Measurements from ENCODE around the gene PSMD1. TPM values are rescaled to one million over a fixed set of nuclear protein-coding genes. Genes with fewer than 3 reads are reported as not detected.
"Not testable (repeated sequence)": the region's sequence is repeated elsewhere in the genome, so short reads cannot be mapped to it uniquely, and the experiment has no call there.

PSMD1 gene
- total RNA-seq, 1 donor from 2014 or later = 103 TPM

DNA sequence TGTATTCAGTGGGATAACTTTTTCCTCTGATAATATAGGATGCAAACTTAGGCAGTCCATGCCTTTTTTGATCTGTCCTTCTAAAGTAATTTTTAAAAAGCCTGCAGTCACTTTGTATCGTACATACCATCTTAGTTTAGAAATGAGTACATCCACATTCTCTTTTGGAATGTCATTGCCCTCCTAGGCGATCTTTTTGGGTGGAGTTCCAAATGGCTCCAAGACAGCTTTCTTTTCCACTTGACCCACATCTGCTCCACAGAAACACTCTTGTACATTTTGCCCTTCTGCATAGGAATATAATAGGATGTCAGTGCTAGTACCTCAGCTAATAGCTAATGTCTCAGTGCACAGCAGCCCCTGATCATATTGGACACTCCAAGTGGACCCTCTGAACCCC, 90.0 kb downstream of the PSMD1 start:
- DNase-seq (ENCODE audit: low read depth in 2 of 2) = no peak

DNA sequence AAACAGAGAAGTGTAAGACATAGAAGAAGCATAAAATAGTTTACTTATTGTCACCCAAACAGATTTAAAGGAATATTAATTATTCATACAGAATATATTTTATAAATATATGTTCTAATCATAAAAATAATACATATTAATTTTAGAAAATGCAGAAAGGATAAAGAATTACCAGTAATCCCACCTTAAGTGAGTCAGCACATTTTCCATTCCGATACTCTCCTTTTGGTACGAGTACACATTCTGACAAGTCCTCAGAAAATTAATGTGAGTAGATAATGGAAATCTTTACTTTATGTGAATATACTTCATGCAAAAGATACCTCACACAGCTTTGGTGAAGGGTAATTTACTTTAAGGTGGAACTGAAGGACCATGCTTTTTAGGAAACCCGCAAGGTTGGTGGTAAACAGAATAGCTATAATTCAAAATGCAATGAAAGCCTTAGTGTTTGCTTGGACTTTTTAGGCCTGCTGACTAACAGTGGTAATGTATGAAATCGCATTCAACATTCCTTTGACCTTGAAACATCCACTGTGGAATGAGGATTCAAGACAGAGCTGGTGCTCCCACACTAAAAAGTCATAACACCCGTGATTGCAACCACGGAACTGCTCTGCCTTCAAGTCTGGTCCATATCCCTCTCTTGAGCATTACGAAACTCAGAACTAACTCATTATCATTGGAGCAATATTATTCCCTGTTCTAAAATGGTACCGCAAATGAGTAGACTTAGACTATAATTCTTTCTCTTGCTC, 96.3 kb downstream of the PSMD1 start:
- no peak for DNase-seq (ENCODE audit: low read depth in 2 of 2)

DNA sequence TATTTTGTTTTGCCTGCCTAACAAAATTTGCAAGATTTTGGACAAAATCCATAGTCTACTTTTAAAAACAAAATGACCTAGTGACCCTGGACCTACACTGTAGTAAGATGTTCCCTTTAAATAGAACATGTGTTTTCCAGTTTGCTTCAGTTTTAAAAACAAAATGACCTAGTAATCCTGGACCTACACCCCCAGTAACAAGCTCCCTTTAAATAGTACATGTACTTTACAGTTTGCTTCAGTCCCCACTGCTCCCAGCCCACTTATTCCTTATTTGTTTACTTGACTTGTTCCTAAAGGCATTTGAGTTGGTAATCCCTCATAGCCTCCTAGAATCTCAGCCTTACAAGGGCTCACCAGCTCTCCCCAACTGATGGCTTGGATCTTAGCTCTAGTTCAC, 102.6 kb downstream of the PSMD1 start:
- DNase-seq (ENCODE audit: low read depth in 2 of 2) = no peak

DNA sequence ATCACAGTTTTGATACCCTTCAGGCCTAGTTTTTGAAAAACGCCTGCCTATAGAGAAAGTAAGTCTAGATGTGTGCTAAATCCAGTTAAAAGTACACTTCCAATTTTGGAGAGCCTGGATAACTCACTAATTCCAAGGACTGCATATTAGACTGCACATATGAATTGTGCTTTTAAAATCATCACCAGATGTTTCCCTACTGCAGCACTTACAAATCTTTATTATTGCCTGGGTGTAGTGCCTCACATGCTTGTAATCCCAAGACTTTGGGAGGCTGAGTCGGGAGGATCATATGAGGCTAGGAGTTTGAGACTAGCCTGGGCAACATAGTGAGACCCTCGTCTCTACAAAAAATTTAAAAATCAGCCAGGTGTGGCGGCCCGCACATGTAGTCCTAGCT, 104.0 kb downstream of the PSMD1 start:
- no peak for DNase-seq (ENCODE audit: low read depth in 2 of 2)

DNA sequence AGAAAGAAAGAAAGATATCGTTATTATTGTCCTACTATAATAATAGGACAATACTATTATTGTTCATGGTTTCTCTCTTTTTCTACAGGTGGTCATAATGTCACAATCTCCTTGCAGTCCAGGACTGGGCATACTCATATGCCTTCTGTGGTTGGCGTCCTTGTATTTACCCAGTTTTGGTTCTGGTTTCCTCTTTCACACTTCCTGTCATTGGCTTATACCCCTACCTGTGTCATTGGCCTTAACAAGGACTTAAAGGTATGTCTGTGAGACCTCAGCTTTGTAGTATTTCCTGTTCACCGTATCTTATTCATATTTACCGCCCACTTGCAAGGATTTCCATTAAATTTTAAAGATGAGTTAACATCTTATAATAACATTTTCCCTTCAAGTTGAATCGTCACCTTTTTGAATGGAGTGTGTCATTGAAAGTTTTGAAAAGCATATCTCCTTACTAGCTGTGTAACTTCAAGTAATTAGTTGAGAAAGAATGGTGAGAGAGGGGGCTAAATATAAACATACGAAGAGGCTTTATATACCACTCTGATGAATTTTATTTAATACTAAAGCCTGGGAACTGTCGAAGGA, 104.7 kb downstream of the PSMD1 start:
- no peak for DNase-seq (ENCODE audit: low read depth in 2 of 2)

DNA sequence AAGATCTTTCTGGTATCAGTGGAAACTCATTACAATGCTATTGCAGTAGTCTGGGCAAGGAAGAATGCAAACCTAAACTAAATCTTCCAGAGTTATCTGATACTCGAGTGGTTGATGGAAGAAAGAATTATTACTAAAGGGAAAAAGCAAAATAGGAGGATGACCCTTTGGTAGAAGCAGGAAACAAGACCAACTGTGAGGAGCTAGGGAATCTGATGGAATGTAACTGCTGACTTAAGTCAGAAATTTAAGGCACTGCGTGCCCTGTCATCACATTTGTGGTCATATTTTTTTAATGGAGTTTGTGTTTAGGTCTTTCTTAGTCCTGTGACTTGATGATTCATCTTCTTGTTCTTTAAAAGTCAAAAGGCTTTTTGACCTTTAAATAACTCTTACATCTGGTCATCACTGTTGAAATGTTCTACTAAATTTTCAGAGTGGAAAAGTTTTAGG, 105.2 kb downstream of the PSMD1 start:
- DNase-seq (ENCODE audit: low read depth in 2 of 2) = peak in 1 of 2 donors; percentile 95

DNA sequence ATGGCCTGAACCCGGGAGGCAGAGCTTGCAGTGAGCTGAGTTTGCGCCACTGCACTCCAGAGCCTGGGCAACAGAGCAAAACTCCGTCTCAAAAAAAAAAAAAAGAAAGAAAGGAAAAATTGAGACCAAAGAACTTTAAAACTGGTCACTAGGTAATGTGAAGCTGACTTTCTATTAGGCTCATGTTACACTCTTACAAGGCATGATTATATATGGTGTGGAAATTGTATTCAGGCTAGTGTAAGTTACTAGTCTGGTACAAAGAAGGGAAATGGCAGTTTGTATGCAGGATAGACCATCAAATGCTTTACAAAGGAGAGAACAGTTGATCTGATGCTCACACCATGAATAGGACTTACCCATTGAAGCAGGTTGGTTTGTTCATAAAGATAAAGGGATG, 106.3 kb downstream of the PSMD1 start:
- DNase-seq (ENCODE audit: low read depth in 2 of 2) = no peak

DNA sequence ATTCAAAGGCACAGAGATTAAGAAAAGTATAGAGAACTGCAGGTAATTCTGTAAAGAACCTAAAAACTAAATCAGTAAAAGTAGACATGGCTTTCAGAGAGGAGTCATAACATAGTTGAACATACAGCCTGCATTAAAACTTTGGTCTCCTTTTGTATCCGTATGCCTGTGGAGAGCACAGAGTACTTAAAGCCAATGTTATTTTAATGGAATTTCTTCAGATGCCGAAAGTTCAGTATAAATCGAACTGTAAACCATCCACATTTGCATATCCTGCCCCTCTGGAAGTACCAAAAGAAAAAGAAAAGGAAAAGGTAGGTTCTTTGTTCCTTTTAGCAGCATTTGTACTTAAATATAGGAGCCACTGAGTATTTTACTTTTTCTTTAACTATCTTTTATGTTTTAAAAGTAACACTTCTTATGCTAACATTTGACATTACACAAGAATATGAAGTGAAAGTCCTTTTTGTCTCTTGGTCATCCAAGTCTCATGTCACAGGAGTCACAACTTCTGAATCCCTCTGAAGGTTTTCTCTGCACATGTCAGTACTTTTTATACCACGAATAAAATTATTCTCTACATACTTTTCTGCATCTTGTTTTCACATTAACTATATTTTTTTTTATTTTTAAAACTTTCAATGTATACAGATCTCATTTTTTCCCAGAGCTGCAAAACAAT, 106.9 kb downstream of the PSMD1 start:
- DNase-seq (ENCODE audit: low read depth in 2 of 2) = no peak

DNA sequence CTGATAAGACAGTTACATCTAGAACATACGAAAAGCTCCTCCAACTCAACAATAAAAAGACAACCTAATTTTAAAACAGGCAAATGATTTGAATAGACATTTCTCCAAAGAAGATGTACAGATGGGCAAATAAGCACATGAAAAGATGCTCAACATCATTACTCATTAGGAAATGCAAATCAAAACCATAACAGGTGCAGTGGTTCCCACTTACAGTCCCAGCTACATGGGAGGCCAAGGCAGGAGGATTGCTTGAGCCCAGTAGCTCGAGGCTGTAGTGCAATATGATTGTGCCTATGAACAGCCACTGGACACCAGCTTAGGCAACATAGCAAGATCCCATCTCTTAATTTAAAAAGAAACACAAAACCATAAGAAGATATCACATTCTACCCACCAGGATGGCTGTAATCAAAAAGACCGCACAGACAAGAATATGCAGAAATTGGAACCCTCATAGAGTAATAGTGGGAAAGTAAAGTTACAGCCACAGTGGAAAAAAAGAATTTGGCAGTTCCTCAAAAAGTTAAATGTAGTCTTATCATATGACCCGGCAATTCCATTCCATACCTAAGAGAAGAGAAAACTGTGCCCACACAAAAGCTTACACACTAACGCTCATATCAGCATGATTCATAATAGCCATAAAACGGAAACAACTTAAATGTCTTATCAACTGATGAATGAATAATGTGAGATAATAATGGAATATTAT, 111.2 kb downstream of the PSMD1 start:
- DNase-seq (ENCODE audit: low read depth in 2 of 2) = peak; percentile 36 to 73

DNA sequence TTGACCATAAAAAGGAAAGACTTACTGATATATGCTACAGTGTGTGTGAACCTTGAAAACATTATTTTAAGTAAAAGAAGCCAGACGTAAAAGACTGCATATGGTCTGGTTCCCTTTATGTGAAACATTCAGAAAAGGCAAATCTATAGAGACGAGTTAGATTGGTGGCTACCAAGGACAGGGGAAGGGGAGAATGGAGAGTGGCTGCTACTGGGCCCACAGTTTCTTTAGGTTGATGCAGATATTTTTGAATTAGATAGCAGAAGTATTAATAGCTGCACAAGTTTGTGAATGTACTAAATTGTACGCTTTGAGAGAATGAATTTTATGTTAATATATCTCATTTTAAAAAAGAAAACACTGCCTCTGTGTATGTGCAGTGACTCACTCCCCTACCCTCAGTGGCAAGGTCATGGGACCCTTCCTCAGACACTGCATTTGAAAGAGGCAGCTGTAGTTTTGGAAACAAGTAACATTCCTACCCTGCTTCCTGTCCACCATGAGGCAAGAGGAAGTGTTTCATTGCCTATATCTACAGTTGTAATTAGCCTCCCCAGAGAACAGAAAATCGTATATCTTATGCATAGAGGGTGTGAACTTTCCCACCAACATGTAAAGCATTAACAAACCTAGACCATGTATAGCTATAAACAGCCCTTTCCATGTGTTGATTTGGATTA, 111.9 kb downstream of the PSMD1 start:
- peak; percentile 53 to 69 for DNase-seq (ENCODE audit: low read depth in 2 of 2)

DNA sequence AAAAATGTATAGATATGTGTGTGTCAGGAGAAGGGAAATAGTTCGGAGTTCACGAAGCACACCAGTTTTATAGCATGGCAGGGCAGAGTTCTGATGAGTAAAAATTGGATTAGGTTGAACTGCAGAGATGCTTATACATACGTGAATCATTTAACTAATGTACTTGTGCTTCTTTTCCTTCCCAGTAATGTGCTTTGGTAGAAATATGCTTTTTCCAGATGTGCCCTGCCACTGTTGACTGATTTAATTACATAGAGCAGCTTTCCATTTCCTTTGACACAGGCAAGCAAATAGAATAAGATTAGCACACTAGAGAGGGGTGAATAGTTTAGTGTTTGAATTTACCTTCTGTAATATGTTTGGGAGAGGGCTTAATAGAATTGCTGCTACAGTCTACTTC, 112.8 kb downstream of the PSMD1 start:
- peak in 1 of 2 donors; percentile 64 for DNase-seq (ENCODE audit: low read depth in 2 of 2)

DNA sequence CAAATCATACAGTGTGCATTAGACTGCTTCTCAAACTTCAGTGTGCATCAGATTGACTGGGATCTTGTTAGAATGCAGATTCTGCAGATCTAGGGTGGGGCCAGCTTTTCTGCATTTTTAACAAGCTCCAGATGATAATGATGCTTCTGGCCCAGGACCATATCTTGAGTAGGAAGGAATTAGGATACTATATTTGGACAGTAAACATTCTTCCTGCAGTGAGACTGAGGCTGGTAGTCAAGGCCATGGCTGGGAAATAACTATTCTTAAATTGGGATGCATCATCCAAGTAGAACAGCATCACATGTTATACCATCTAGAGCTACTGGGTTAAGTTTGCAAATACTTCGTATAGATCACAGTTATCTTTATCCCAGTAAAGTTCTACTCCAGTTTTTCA, 113.4 kb downstream of the PSMD1 start:
- no peak for DNase-seq (ENCODE audit: low read depth in 2 of 2)

DNA sequence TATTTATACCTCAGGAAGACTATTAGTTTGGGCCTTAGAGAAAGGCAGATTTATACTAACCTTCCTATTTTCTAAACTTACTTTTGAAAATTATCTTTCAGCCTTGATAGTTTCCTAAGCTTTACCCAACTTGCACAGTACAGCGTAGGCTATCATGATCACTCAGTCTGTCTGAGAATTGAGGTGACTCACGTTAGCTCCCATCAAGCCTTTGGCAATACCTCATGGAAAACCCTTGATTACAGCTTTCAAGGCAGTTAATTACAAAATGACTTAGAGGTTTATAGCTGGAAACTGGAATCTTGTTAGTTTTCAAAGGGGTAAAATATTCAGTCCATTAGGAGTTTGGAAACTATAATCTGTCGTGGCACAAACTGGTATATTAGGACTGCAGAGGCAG, 115.4 kb downstream of the PSMD1 start:
- no peak for DNase-seq (ENCODE audit: low read depth in 2 of 2)

DNA sequence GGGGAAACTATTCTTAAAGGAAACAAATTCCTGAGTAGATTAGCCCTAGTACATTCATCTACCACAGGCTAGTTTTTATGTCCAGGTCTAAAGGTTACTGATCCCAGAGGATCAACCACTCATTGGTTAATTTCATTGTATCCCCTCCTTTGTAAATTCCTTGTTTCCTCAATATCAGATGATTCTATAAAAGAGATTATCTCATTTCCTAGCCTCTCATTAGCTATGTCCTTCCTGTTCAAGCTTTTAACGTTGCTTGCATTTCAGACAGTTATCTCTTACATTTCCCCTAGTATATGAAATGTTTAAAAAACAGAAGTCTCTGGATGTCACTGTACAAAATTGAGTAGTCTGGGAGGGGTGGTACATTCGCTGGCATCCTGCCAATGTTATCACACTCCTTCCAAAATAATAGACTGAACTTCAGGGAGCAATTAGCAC, 117.6 kb downstream of the PSMD1 start:
- DNase-seq (ENCODE audit: low read depth in 2 of 2) = peak; percentile 36 to 54

DNA sequence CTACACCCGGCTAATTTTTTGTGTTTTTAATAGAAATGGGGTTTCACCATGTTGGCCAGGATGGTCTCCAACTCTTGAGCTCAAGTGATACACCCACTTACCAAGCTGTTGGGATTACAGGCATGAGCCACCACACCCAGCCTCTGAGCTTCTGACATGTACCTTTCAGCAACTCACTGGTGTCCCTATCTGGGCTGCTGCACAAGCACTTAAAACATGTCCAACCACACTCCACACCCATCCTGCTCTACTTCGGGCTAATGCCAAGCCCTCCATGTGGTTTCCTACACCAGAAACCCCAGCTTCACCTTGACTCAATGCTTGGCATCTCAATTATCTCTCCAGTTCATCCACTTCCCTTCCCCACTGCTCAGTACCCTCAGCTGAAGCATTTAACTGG, 119.4 kb downstream of the PSMD1 start:
- no peak for DNase-seq (ENCODE audit: low read depth in 2 of 2)

DNA sequence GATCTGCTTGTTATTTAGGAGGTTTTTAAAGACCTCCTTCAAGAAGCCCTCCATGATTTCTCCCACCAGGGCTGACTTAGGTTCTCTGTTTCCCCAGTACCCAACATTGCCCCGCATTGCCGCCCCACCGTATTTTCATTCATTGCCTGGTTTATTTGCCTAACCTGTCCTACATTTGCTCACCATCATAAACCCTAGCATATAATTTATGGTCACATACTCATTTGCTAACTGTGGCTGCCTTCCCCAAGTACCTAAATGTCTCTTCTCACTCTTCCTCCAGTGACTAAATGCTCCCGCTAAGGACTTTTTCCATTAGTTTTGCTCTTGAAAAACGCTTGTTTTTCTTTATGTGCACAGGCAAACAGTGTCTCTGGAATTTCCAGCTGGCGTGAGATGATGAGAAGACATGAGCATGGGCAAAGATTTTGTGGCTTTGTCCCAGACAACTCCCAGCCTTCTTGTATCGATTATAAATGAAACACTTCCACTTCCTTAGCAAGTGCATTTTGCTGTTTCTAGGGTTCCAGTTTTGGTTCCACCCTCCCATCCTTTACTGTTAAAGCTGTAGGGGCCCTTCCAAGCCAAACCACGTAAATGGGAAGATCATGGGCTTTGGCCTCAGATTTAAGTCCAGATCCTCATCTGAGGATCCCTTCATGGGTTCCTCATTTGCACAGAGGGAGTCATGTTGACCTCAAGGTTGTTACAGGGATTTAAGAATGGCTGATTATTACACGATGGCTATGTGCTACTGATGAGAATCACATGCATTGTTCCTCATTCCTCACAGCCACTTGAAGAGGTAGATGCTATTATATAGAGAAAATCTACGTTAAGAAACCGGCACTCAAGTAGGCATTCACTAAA, 120.7 kb downstream of the PSMD1 start:
- no peak for DNase-seq (ENCODE audit: low read depth in 2 of 2)

DNA sequence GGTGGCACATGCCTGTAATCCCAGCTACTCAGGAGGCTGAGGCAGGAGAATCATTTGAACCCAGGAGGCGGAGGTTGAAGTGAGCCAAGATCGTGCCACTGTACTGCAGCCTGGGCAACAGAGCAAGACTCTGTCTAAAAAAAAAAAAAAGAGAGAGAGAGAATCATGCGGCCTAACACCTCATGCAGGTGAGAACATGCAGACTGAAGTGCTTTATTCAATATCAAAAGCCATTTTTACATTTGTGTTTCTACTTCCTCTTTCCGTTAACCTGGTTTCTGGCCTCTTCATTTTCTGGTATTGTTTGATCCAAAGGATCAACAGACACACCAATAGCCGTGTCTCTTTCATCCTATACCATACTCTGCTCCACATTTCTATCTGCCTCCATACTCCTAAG, 122.1 kb downstream of the PSMD1 start:
- not testable (repeated sequence) for DNase-seq (ENCODE audit: low read depth in 2 of 2)

DNA sequence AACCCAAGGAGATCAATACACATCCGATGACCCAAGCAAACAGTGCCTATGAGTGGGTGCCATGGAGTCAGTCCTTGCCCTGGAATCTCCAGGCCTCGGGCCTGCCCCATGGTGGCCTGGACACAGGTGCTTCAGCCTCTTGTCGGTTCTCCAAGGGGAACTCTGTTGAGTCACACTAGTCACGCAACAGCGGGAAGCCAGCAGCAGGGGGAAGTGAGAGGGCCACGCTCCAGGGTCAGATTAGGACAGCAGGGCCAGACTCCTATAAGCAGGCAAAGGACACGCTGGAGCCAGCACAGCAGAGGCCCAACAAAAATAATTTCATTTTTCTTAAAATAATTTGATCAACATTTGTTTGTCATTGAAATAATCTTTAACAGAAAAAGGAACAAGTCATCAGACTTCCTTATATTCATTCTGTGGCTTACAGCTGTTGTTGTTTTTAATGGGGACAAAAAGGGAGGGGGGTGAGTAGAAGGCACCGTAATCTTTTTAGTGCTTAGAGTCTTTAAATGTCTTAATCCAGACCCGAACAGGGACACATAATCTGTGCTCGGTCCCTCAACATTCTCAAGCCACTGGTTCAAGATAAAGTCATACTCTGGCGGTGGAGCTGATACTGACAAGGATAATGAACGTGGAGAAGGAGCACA, 125.3 kb downstream of the PSMD1 start:
- peak; percentile 92 to 94 for DNase-seq (ENCODE audit: low read depth in 2 of 2)

DNA sequence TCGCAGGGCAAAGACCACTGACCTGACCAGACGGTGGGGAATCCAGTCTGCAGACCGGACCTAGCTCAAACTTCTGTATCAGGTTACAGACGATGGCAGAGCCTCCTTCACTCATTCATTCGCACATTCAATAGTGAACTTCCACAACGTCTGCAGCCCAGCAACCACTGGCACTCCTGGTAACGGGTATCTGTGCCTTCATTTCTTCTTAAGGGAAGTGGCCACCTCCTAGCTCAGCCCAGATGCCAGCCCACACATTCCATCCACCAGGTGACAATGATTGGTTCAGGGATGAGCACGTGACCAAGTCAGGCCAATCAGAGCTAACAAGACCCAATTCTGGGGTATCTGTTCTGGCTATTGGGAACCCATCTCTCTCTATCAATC, 125.8 kb downstream of the PSMD1 start:
- DNase-seq (ENCODE audit: low read depth in 2 of 2) = no peak

DNA sequence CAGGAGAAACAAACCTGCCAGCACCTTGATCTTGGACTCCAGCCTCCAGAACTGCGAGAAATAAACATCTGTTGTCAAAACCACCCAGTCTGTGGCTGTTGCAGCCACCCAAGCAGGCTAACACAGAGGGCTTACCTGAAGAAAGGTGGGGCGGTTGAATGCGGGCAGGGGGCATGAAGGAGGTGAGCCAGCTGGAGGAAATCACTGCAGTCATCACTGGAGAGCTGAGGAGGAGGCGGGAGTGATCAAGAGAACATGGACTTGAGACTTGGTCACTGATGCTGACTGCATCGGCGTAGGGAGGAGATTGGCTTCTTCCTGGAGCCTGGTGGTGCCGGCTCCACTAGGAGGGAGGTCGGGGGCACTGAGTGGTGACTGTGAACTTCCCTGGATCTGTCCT, 127.2 kb downstream of the PSMD1 start:
- no peak for DNase-seq (ENCODE audit: low read depth in 2 of 2)

Measured in lung microvascular endothelial cell (primary cell).